HepG2 (cell line): Measurements from ENCODE around the gene ARPC1B. TPM values are rescaled to one million over a fixed set of nuclear protein-coding genes. Genes with fewer than 3 reads are reported as not detected.

ENCODE experiments used
- AKNA ChIP-seq: sonication (generic); formaldehyde crosslinking; IDR thresholded peaks from 2 replicates; pipeline ENCODE4 v1.4.0; 2020; ENCODE audit warnings: missing genetic modification reagents, borderline replicate concordance
- ATF7-NPFF ChIP-seq: sonication (generic); formaldehyde crosslinking; IDR thresholded peaks from 2 replicates; pipeline ENCODE4 v1.8.1; 2023; ENCODE audit warnings: mild to moderate bottlenecking, low read depth, missing genetic modification reagents, moderate library complexity
- CEBPG ChIP-seq: IDR thresholded peaks from 2 replicates; pipeline ENCODE4 v1.6.1; 2016
- DPF2 ChIP-seq: sonication (generic); formaldehyde crosslinking; IDR thresholded peaks from 2 replicates; pipeline ENCODE4 v1.4.0; 2020; ENCODE audit warnings: mild to moderate bottlenecking, low read depth, missing genetic modification reagents, borderline replicate concordance
- FOXJ3 ChIP-seq: sonication (generic); formaldehyde crosslinking; IDR thresholded peaks from 2 replicates; pipeline ENCODE4 v1.4.0; 2020; ENCODE audit warnings: missing genetic modification reagents, mild to moderate bottlenecking, borderline replicate concordance
- KLF6 ChIP-seq: IDR thresholded peaks from 2 replicates; pipeline ENCODE4 v1.8.0; 2016; ENCODE audit warnings: missing biosample characterization, missing genetic modification reagents
- PHF8 ChIP-seq: sonication (generic); formaldehyde crosslinking; IDR thresholded peaks from 2 replicates; pipeline ENCODE4 v1.5.0; 2020; ENCODE audit warnings: missing genetic modification reagents
- POLR2G ChIP-seq: fragments of 200-400 bp; formaldehyde crosslinking; IDR thresholded peaks from 2 replicates; pipeline ENCODE4 v1.6.1; 2018; ENCODE audit warnings: mild to moderate bottlenecking, low read depth, low read length, moderate library complexity
- SMAD1 ChIP-seq: sonication (generic); formaldehyde crosslinking; IDR thresholded peaks from 2 replicates; pipeline ENCODE4 v1.4.0; 2020; ENCODE audit warnings: missing genetic modification reagents, low read depth, mild to moderate bottlenecking, borderline replicate concordance
- SP1 ChIP-seq, 2 experiments: fragments of 450-650 bp in 1 of 2; sonication (generic) in 1 of 2; formaldehyde crosslinking in 1 of 2; IDR thresholded peaks; 2 replicates each; pipeline versions ENCODE4 v1.4.0 to v1.6.1; 2016 to 2020; ENCODE audit warnings: missing genetic modification reagents in 1 of 2
- THRA ChIP-seq: sonication (generic); formaldehyde crosslinking; IDR thresholded peaks from 2 replicates; pipeline ENCODE4 v1.4.0; 2020; ENCODE audit warnings: missing genetic modification reagents, borderline replicate concordance
- ZBTB14 ChIP-seq: sonication (generic); formaldehyde crosslinking; IDR thresholded peaks from 2 replicates; pipeline ENCODE4 v1.4.0; 2020; ENCODE audit warnings: missing genetic modification reagents
- ZFP41 ChIP-seq: sonication (generic); formaldehyde crosslinking; IDR thresholded peaks from 2 replicates; pipeline ENCODE4 v1.4.0; 2020; ENCODE audit warnings: mild to moderate bottlenecking, missing genetic modification reagents, borderline replicate concordance
- ZFP62 ChIP-seq: sonication (generic); formaldehyde crosslinking; IDR thresholded peaks from 2 replicates; pipeline ENCODE4 v1.4.0; 2020; ENCODE audit warnings: missing genetic modification reagents
- ZNF18 ChIP-seq: sonication (generic); formaldehyde crosslinking; IDR thresholded peaks from 2 replicates; pipeline ENCODE4 v1.8.0; 2022; ENCODE audit warnings: mild to moderate bottlenecking, missing genetic modification reagents; ENCODE audit not compliant: insufficient replicate concordance
- ZNF256 ChIP-seq: sonication (generic); formaldehyde crosslinking; conservative IDR thresholded peaks from 2 replicates; pipeline ENCODE4 v1.4.0; 2020; ENCODE audit warnings: missing genetic modification reagents
- ZNF260 ChIP-seq: sonication (generic); formaldehyde crosslinking; IDR thresholded peaks from 2 replicates; pipeline ENCODE4 v1.4.0; 2020; ENCODE audit warnings: missing genetic modification reagents, low read depth, mild to moderate bottlenecking, borderline replicate concordance
- ZNF333 ChIP-seq: sonication (generic); formaldehyde crosslinking; IDR thresholded peaks from 2 replicates; pipeline ENCODE4 v1.4.0; 2020; ENCODE audit warnings: mild to moderate bottlenecking, missing genetic modification reagents, borderline replicate concordance
- ZNF431 ChIP-seq: sonication (generic); formaldehyde crosslinking; IDR thresholded peaks from 2 replicates; pipeline ENCODE4 v1.9.0; 2022; ENCODE audit warnings: missing genetic modification reagents, low read depth, mild to moderate bottlenecking, borderline replicate concordance
- ZNF839 ChIP-seq: sonication (generic); formaldehyde crosslinking; IDR thresholded peaks from 2 replicates; pipeline ENCODE4 v1.4.0; 2020; ENCODE audit warnings: missing genetic modification reagents, mild to moderate bottlenecking, borderline replicate concordance
- polyA plus RNA-seq, 8 experiments: library from polyadenylated mRNA; depleted of rRNA in 3 of 8; stranded (reverse) in 7 of 8; unstranded in 1 of 8; fragments of >200 nt; fragmentation: Illumina TruSeq in 4 of 8; extraction: Trizol in 4 of 8; gene quantifications; 2 replicates each; pipeline versions ENCODE4 v1.2.1 to v1.2.3, GENCODE V29; 2011 to 2016; ENCODE audit warnings: low read depth in 4 of 8, missing spikeins in 1 of 8, mixed read lengths in 1 of 8; ENCODE audit not compliant: insufficient read depth in 1 of 8
- total RNA-seq, 5 experiments: library from RNA; depleted of rRNA; stranded (reverse); fragments of >200 nt; fragmentation: Illumina TruSeq; extraction: Trizol; gene quantifications; 2 replicates each; pipeline ENCODE4 v1.2.3, GENCODE V29; 2016; ENCODE audit warnings: low read depth in 1 of 5

ARPC1B gene
- total and polyA plus RNA-seq, 2 of the 13 experiments (the other 11 are each of a cell fraction or from before 2014, with no cell fraction given) = 72.9 to 89.1 TPM

GRCh38 chr7:99375070-99375807 is 709 bp downstream of the ARPC1B start (continued):
- TF ChIP-seq ZBTB14 (CRISPR knock-in tag) (no peak), ZNF256 (CRISPR knock-in tag) (no peak), POLR2G (peak; percentile 40; the same call in 1 of the 2 replicates), DPF2 (CRISPR knock-in tag) (no peak), ZNF839 (CRISPR knock-in tag) (no peak), KLF6 (CRISPR knock-in tag) (no peak), ZNF18 (CRISPR knock-in tag) (no peak), CEBPG (CRISPR knock-in tag) (no peak), SMAD1 (no peak), ZFP41 (CRISPR knock-in tag) (0 out of 2 replicates have a peak, but pooled peaks have one; percentile 26), PHF8 (CRISPR knock-in tag) (peak; percentile 65), ZNF431 (CRISPR knock-in tag) (0 out of 2 replicates have a peak, but pooled peaks have one; percentile 39), ATF7-NPFF (CRISPR knock-in tag) (peak; percentile 71; the same call in 1 of the 2 replicates), SP1 (IDR thresholded peaks at IDR 0.05) (no peak), SP1 (CRISPR knock-in tag; IDR thresholded peaks at IDR 0.05) (peak; percentile 45; the same call in 1 of the 2 replicates), ZFP62 (CRISPR knock-in tag) (no peak), ZNF260 (CRISPR knock-in tag) (no peak), THRA (CRISPR knock-in tag) (no peak), FOXJ3 (CRISPR knock-in tag) (no peak), ZNF333 (CRISPR knock-in tag) (no peak), AKNA (CRISPR knock-in tag) (no peak)
